GM10847 (cell line): Measurements from ENCODE around the gene WDR35.

Experiments used
- POLR2A ChIP-seq: IDR thresholded peaks from 2 replicates; pipeline ENCODE4 v1.6.1; 2011; ENCODE audit not compliant: insufficient read length; ENCODE audit errors: extremely low read depth

The WDR35 gene

GRCh38 chr2:20013126-20013849, 23.4 kb upstream of the WDR35 start:
- TF ChIP-seq POLR2A = no peak

- TF ChIP-seq POLR2A = no peak
Measured at GRCh38 chr2:20012282-20013125, 22.6 kb upstream of the WDR35 start, which contains the start of gene MATN3. MATN3 (minus strand) TSS chr2:20012668; CDS start chr2:20012631, 37 bp downstream.

- no peak for TF ChIP-seq POLR2A
Measured at GRCh38 chr2:20012032-20012281, 22.1 kb upstream of the WDR35 start.

DNA sequence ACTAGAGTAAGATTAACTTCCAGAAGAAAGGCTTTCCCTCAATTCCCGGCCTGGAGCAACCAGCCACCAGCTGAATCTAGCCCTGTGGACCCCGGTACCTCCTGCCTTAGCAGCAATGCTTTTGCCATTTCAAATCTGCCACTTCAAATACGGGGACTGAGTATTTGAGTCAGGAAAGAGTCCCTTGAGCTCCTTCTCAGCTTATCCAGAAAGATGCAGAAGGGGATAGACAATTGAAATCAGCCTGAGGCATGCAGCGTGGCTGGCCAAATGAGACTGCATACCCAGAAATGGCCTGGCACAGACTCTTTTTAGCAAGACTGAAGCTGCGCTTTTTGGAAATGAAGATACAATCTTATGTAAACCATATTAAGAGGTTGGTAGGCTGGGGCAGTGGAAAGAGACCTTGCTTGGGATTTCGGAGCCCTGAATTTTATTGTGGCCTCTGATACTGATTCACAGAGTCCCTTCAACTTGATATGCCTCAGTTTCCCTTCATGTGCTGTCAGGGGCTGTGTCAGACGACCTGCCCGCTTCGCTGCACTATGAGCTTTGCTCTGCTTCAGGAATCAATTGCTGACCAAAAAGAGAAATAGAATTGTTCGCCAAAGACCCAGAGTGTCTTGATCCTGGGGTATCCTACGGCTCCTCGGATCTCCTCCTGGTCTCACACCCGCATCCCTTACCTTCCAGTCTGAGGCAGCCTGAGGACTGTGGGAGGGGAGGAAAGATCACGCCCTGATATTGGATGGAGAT, 21.5 kb upstream of the WDR35 start:
- no peak for TF ChIP-seq POLR2A

- no peak for TF ChIP-seq POLR2A
Measured at GRCh38 chr2:20008703-20009102, 18.8 kb upstream of the WDR35 start.

GRCh38 chr2:20005891-20006470, 16.1 kb upstream of the WDR35 start:
- TF ChIP-seq POLR2A = no peak

GRCh38 chr2:20005067-20005627, 15.2 kb upstream of the WDR35 start:
- TF ChIP-seq POLR2A = no peak

DNA sequence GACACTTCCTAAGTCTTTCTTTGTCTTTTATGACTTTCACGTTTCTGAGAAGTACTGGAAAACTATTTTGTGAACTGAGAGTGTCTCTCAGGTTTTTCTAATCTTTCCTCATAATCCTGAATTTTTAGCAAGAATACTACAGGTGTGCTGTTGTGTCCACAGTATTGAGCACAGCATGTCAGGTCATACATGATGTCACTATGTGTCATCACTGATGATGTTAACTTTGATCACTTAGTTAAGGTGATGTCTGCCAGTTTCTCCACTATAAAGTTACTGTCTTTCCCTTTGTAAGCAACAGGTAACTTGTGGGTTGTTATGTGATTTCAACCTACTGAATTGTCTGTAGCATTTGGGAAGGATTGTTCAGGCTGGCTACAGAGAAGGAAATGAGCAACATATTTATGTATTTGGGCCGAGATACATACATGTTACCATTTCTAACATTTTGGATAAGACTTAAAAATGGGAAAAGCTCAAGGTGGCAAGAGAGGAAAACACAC, 11.5 kb upstream of the WDR35 start:
- TF ChIP-seq POLR2A = no peak

GRCh38 chr2:19993731-19994130, 3.8 kb upstream of the WDR35 start:
- no peak for TF ChIP-seq POLR2A

DNA sequence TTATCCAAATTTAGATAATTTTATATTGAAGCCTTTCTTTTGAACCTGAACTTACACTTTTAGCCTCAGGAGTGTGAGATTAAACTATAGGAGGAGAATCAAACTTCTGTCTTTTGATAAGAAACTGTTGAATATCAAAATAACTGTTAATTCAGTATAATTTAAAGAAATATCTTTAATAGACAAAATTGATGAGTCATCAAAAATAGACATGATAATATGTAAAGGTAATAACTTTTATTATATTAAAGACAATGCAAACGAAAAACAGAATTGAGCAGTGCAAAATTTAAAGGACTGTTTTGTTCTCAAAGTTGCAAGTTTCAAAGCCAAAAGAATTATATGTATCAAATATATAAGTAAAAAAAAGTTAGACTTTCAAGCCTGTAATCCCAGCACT, 2.0 kb upstream of the WDR35 start:
- no peak for TF ChIP-seq POLR2A

DNA sequence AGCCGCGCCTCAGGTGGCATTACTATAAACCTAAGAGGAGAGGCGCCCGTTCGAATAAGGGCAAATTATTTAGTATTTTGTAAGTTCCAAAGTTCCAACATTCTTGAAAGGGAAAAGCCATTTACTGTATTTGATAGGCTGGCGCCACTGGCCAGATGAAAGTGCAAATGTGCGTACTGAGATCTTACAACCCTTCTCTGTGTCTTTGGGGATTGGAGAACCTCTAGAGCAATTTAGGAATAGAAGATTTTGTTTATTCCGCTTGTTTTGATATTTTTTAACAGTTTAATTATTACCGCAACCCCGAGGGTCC, 467 bp upstream of the WDR35 start:
- no peak for TF ChIP-seq POLR2A

GRCh38 chr2:19989342-19989666, 601 bp downstream of the WDR35 start:
- no peak for TF ChIP-seq POLR2A

- no peak for TF ChIP-seq POLR2A
Measured at GRCh38 chr2:19988600-19988999, 1.3 kb downstream of the WDR35 start.

GRCh38 chr2:19987936-19988335, 2.0 kb downstream of the WDR35 start:
- TF ChIP-seq POLR2A = no peak

GRCh38 chr2:19982268-19982667, 7.6 kb downstream of the WDR35 start:
- TF ChIP-seq POLR2A = no peak
